ENCODE results near the gene RPS3.

- TF ChIP-seq, protein P1, sequence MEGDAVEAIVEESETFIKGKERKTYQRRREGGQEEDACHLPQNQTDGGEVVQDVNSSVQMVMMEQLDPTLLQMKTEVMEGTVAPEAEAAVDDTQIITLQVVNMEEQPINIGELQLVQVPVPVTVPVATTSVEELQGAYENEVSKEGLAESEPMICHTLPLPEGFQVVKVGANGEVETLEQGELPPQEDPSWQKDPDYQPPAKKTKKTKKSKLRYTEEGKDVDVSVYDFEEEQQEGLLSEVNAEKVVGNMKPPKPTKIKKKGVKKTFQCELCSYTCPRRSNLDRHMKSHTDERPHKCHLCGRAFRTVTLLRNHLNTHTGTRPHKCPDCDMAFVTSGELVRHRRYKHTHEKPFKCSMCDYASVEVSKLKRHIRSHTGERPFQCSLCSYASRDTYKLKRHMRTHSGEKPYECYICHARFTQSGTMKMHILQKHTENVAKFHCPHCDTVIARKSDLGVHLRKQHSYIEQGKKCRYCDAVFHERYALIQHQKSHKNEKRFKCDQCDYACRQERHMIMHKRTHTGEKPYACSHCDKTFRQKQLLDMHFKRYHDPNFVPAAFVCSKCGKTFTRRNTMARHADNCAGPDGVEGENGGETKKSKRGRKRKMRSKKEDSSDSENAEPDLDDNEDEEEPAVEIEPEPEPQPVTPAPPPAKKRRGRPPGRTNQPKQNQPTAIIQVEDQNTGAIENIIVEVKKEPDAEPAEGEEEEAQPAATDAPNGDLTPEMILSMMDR (conservative IDR thresholded peaks at IDR 0.05 in 1 of 2, IDR thresholded peaks at IDR 0.05 in 1 of 2; ENCODE audit: extremely low read depth in 1 of 2, insufficient read depth in 1 of 2, low read depth in 1 of 2, low read length in 2 of 2) = no peak
- TF ChIP-seq EZH2 (IDR thresholded peaks at IDR 0.05; ENCODE audit: borderline replicate concordance, low read length) = no peak
Observed at GRCh38 chr11:75433443-75433842, 34.1 kb downstream of the RPS3 start.

Measured in mammary epithelial cell (primary cell).